Stimulated activated memory B cell treated with anti-CD40 and anti-IgM and Interleukin-4, amounts not matched to agents 10 μg/mL and 1 μg/mL and 100 μg/mL, for 72 hours (primary cell): ENCODE results near the gene CX3CR1.

Experiments used
- ATAC-seq: fragments of 150-1000 bp; cut with Tn5 transposase; 2 replicates; pipeline ENCODE4 v1.10.0; 2021
- H3K27ac Mint-ChIP-seq: one replicate; pipeline ENCODE4 v1.8.0; 2022; ENCODE audit warnings: mild to moderate bottlenecking, mixed read lengths
- H3K27me3 Mint-ChIP-seq: one replicate; pipeline ENCODE4 v1.8.0; 2022; ENCODE audit warnings: mixed read lengths
- H3K36me3 Mint-ChIP-seq: one replicate; pipeline ENCODE4 v1.8.0; 2022; ENCODE audit warnings: mixed read lengths
- H3K4me1 Mint-ChIP-seq: one replicate; pipeline ENCODE4 v1.8.0; 2022; ENCODE audit warnings: mixed read lengths
- H3K4me3 Mint-ChIP-seq: one replicate; pipeline ENCODE4 v1.8.0; 2022; ENCODE audit warnings: mild to moderate bottlenecking, moderate library complexity, mixed read lengths
- H3K9me3 Mint-ChIP-seq: one replicate; pipeline ENCODE4 v1.8.0; 2022; ENCODE audit warnings: mixed read lengths

CX3CR1 gene

GRCh38 chr3:39281533-39281932 lies 1.7 kb upstream of the CX3CR1 start:
- H3K4me1 Mint-ChIP-seq = peaks cover 47% of the 10 kb centered on the region
- no peaks in the 10 kb centered on the region for H3K9me3 Mint-ChIP-seq
- H3K27ac Mint-ChIP-seq = peak overlapping the region; percentile 48
- H3K36me3 Mint-ChIP-seq = no peaks in the 10 kb centered on the region
- H3K4me3 Mint-ChIP-seq = no peak overlapping the region
- peak; percentile 36 for ATAC-seq
- H3K27me3 Mint-ChIP-seq = no peaks in the 10 kb centered on the region

DNA sequence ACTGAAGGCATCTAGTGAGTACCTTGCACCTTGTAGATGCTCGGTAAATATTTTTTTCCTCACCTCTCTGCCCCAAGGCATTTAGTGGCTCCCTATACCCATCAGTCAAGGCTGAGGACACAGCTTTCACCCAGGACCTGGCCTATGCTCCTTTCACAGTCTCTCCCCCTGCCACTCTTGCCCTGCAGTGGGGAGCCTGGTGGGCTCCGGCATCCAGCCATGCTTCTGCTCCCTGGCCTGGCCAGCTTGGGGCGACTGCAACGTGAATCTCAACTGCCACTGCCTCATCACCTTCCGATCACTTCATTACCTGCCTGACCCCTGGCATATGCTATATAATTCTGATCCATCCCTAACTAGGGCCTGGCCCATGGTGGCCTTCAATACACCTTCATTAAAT lies 735 bp upstream of the CX3CR1 start:
- H3K27ac Mint-ChIP-seq = peak overlapping the region; percentile 48
- H3K4me1 Mint-ChIP-seq = peaks cover 50% of the 10 kb centered on the region
- ATAC-seq = no peak
- H3K27me3 Mint-ChIP-seq = no peaks in the 10 kb centered on the region
- no peaks in the 10 kb centered on the region for H3K36me3 Mint-ChIP-seq
- no peaks in the 10 kb centered on the region for H3K9me3 Mint-ChIP-seq
- no peak overlapping the region for H3K4me3 Mint-ChIP-seq

- Mint-ChIP-seq H3K9me3 (no peaks in the 10 kb centered on the region), H3K36me3 (no peaks in the 10 kb centered on the region), H3K27me3 (no peaks in the 10 kb centered on the region), H3K27ac (no peak overlapping the region), H3K4me3 (no peak overlapping the region), H3K4me1 (peaks cover 41% of the 10 kb centered on the region)
- ATAC-seq = no peak
These were observed 1.3 kb downstream of the CX3CR1 start for GRCh38 chr3:39278616-39278935.

DNA sequence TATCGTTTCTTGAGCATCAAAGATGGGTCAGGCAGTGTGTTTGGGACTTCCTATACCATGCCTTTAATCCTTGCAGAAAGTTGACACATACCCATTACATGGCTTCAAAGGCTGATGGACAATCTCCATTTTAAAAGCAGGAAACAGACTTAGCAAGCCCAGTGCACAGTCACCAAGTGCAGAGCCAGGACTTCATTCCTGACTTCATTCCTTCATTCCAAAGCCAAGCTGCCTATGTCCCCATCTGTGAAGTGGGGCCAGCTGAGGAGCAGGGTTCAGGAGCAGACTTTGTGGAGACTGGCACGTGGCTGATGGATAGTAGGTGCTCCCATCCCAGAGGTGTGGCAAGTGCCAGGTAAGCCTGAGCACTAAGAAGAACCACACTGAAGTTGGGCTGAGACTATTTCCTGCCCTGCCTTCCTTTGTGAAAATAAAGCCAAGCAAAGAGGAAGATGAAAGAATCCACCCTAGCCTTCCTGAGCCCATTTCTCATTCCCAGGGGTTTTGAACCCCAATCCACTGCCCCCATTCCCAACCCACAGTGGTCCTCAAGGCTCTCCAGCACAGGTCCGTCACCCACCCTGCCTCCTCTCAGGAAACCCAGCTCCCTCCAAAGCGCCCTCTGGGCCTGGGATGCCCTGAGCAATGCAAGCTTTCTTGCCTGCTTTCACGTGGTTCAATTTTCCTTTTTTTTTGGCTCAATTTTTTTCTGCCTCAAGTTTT lies 1.8 kb downstream of the CX3CR1 start:
- no peak overlapping the region for H3K27ac Mint-ChIP-seq
- no peaks in the 10 kb centered on the region for H3K36me3 Mint-ChIP-seq
- ATAC-seq = peak; percentile 43
- H3K9me3 Mint-ChIP-seq = no peaks in the 10 kb centered on the region
- H3K4me3 Mint-ChIP-seq = no peak overlapping the region
- peaks cover 41% of the 10 kb centered on the region for H3K4me1 Mint-ChIP-seq
- H3K27me3 Mint-ChIP-seq = no peaks in the 10 kb centered on the region

DNA sequence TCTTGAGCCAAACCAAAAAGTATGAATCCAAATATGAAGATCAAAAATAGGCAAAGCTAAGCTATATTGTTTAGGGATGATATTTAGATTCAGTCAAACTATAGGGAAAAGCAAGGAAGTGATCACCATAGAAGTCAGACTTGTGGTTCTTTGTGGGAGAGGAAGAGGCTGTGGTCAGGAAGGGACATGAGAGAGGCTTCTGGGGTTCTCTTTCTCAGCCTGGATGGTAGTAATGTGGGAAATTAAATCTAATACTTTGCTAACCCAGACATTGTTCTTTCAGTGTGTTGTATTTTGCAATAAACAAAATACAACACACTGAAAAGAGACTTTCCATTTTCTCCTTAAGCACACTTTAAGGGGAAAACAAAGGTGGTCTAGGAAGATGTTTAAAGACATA lies 3.1 kb downstream of the CX3CR1 start:
- no peak overlapping the region for H3K4me3 Mint-ChIP-seq
- peaks cover 43% of the 10 kb centered on the region for H3K4me1 Mint-ChIP-seq
- H3K36me3 Mint-ChIP-seq = no peaks in the 10 kb centered on the region

DNA sequence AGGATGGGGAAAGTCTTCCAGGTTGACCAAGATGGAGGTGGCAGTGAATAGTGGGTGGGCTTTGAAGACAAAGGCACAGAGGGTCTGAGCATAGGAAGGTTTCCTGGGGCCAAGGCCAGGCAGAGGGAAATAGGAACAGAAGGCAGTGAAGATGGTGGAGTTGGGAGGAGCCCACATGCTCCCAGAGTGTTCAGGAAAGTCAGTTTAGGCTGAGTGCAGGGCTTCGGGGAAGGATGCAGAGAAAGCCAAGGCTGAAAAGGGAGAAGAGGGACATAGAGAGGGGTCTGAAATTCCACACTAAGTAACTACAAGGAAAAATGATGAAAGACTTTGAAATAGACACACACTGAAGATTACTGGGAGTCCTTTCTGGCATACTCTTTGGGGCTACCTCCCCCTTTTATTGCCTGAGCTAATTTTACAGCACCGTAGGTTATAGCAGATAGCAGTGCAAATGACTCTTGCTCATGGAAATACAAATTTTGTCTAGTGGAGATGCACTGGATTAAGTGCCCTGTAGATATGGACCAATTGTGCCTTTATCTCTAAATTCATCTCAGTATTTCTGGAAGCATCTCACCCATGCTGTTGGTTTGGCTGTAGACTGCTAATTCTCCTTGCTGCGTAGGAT lies 3.8 kb downstream of the CX3CR1 start:
- H3K27ac Mint-ChIP-seq = no peak overlapping the region
- no peak overlapping the region for H3K4me3 Mint-ChIP-seq
- H3K27me3 Mint-ChIP-seq = no peaks in the 10 kb centered on the region
- H3K9me3 Mint-ChIP-seq = no peaks in the 10 kb centered on the region
- ATAC-seq = no peak
- H3K4me1 Mint-ChIP-seq = peaks cover 43% of the 10 kb centered on the region
- no peaks in the 10 kb centered on the region for H3K36me3 Mint-ChIP-seq

More for the DNA sequence above, 3.1 kb downstream of the CX3CR1 start:
- Mint-ChIP-seq H3K27ac (no peak overlapping the region), H3K27me3 (no peaks in the 10 kb centered on the region), H3K9me3 (no peaks in the 10 kb centered on the region)
- ATAC-seq = no peak

DNA sequence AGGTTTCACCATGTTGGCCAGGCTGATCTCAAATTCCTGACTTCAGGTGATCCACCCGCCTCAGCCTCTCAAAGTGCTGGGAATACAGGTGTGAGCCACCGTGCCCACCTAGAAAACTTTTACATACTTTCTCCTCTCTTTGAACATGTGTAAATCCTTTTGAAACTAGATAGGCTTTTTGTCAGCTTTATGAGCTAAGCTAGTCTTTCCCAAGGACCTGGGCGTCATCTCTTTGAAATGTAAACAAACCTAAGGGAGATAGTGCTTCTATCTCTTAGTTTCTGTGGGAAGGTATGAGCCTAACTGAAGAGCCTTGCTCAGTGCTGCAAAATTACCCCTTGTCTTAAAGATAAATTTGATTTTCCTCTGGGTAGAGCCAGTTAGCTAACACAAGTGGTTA lies 4.8 kb downstream of the CX3CR1 start:
- Mint-ChIP-seq H3K27me3 (no peaks in the 10 kb centered on the region), H3K36me3 (no peaks in the 10 kb centered on the region), H3K9me3 (no peaks in the 10 kb centered on the region), H3K27ac (no peak overlapping the region), H3K4me3 (no peak overlapping the region), H3K4me1 (peaks cover 37% of the 10 kb centered on the region)
- ATAC-seq = no peak

GRCh38 chr3:39273119-39273518 lies 6.7 kb downstream of the CX3CR1 start:
- ATAC-seq = no peak
- H3K36me3 Mint-ChIP-seq = no peaks in the 10 kb centered on the region
- H3K4me1 Mint-ChIP-seq = peaks cover 27% of the 10 kb centered on the region
- no peak overlapping the region for H3K4me3 Mint-ChIP-seq
- no peaks in the 10 kb centered on the region for H3K27me3 Mint-ChIP-seq
- peak overlapping the region; percentile 12 for H3K27ac Mint-ChIP-seq
- no peaks in the 10 kb centered on the region for H3K9me3 Mint-ChIP-seq

DNA sequence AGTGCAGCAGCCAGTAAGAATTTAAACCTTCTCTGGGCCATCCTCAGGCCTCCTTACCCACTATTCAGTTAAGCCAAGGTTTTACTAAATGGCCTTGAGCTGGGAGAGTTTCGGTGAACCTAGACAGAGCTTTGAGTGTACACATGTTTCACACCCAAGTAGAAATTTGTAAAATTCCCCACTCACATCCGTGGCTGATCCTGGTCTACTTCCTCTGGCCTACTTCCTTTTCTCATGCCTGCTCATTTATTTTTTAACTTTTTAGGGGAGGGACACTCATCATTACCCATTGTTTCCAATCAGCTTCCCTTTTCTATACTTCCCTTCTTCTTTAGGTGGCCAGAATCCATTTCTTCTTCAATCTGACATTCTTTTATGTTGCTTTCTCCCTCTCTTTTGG lies 7.6 kb downstream of the CX3CR1 start:
- Mint-ChIP-seq H3K9me3 (no peaks in the 10 kb centered on the region), H3K4me1 (peaks cover 34% of the 10 kb centered on the region), H3K27me3 (no peaks in the 10 kb centered on the region), H3K4me3 (no peak overlapping the region), H3K27ac (peak overlapping the region; percentile 12), H3K36me3 (no peaks in the 10 kb centered on the region)
- ATAC-seq = no peak

DNA sequence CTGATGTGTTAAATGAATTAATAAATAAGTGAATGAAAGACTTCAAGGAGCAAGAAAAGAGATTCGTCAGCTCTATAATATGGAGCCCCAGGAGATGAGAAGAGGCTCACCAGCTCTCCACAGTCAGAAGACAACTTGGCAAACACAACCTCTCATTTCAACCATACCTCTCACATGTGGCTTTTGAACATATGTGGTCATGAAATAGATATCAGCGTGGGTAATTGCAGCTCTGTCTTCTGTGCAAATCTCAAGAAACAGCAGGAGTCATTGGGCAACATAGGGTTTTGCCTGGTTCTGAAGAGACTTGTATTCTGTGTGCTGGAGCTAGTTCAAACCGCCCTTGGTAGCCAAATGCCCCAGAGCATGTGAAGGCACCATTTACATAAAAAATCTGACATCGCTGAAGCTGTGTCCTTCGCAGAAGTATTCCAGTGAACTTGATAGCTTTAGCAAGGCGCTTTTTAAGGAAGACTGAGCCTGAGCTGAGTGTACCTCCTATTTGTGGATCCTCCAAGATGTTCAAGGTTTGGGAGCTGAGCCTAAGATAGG lies 8.4 kb downstream of the CX3CR1 start:
- no peaks in the 10 kb centered on the region for H3K27me3 Mint-ChIP-seq
- H3K36me3 Mint-ChIP-seq = no peaks in the 10 kb centered on the region
- H3K4me3 Mint-ChIP-seq = no peak overlapping the region
- H3K27ac Mint-ChIP-seq = peak overlapping the region; percentile 12
- no peaks in the 10 kb centered on the region for H3K9me3 Mint-ChIP-seq
- ATAC-seq = no peak
- H3K4me1 Mint-ChIP-seq = peaks cover 31% of the 10 kb centered on the region

GRCh38 chr3:39269528-39269927 lies 10.3 kb downstream of the CX3CR1 start:
- no peaks in the 10 kb centered on the region for H3K9me3 Mint-ChIP-seq
- H3K27ac Mint-ChIP-seq = no peak overlapping the region
- H3K4me1 Mint-ChIP-seq = peaks cover 33% of the 10 kb centered on the region
- no peak overlapping the region for H3K4me3 Mint-ChIP-seq
- no peaks in the 10 kb centered on the region for H3K27me3 Mint-ChIP-seq
- H3K36me3 Mint-ChIP-seq = no peaks in the 10 kb centered on the region
- no peak for ATAC-seq

DNA sequence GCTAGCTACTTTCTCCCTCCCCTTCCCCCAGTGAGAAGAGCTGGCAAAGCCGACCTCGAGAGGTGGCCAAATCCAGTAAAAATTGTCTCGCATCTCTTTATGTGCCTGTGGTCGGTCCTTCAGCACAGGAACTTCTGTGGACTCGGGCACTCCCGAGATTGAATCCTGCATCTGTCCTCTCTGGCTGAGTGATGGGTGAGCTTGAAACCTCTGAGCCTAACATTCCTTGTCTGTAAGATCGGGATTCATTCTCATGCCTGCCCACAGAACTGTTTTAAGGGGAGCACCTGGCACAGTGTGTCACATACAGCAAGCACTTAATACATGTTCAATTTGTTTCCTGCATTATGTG lies 11.3 kb downstream of the CX3CR1 start:
- H3K36me3 Mint-ChIP-seq = no peaks in the 10 kb centered on the region
- H3K4me1 Mint-ChIP-seq = peaks cover 43% of the 10 kb centered on the region
- no peak overlapping the region for H3K27ac Mint-ChIP-seq
- no peak for ATAC-seq
- H3K4me3 Mint-ChIP-seq = no peak overlapping the region
- no peaks in the 10 kb centered on the region for H3K9me3 Mint-ChIP-seq
- no peaks in the 10 kb centered on the region for H3K27me3 Mint-ChIP-seq

DNA sequence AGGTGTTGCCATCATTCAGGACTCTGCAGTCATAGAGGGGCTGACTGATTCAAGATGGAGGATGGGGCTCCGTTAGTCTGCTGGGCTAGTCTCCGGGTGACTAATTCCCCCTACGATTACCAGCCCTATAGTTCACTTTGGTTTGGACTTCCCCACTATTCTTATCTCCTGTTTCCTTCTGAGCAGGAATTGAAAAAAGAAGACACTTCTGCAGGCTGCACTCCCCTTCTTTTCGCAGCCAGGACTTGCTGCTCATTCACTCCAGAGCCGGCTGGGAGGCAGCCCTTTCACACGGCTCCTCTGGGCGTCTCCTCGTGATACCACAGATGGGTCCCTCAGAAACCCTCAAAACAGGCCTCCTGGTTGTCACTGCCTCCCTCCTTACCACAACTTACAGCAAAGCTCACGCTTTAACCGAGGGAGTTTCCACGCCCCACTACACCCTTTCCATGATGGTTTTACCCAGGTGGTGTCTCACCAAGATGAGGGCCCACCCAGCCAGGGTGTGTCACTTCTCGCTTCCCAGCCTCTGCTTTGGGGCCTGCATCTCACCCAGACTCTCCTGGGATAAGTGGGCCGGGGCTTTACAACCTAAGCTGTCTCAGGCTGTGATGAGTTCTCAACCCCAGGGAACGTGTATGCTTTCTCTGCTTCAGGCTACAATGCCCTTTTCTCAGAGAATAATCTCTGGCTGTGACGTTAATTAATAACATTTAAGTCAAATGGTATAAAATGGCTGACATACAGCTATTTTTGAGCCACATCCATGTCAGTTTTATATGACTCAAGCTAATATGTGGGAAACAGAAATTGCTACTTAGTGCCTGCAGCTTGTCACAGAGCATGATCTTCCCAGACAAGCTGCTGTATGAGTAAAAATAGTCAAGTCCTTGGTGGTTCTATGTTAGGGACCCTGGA lies 11.9 kb downstream of the CX3CR1 start:
- no peaks in the 10 kb centered on the region for H3K27me3 Mint-ChIP-seq
- ATAC-seq = peak; percentile 66
- H3K4me3 Mint-ChIP-seq = no peak overlapping the region
- H3K4me1 Mint-ChIP-seq = peaks cover 49% of the 10 kb centered on the region
- H3K36me3 Mint-ChIP-seq = no peaks in the 10 kb centered on the region
- H3K27ac Mint-ChIP-seq = peak overlapping the region; percentile 68
- H3K9me3 Mint-ChIP-seq = no peaks in the 10 kb centered on the region

DNA sequence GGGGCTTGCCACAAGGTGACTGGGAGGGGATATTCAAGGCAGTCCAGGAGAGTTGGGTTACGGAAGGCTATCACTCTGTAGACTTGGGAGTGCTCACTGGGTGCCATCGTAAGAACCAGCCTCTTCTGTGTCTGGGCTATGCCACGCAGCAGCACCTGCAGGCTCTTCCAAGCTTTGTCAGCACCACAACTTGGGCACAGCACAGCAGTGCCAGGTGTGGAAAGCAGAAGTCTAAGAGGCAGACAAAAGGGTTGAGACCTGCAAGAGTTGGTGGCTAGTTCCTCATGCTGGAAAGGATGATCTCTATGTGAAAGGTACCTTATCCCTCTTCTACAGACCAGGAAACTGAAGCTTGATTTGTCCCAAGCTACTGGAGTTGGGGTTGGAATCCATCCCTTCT lies 15.8 kb downstream of the CX3CR1 start:
- Mint-ChIP-seq H3K27me3 (no peaks in the 10 kb centered on the region), H3K4me3 (no peak overlapping the region), H3K36me3 (no peaks in the 10 kb centered on the region), H3K9me3 (no peaks in the 10 kb centered on the region), H3K27ac (peak overlapping the region; percentile 8), H3K4me1 (peaks cover 49% of the 10 kb centered on the region)
- ATAC-seq = peak; percentile 73

GRCh38 chr3:39263576-39263975 lies 16.3 kb downstream of the CX3CR1 start:
- no peaks in the 10 kb centered on the region for H3K36me3 Mint-ChIP-seq

More at GRCh38 chr3:39263576-39263975, 16.3 kb downstream of the CX3CR1 start:
- Mint-ChIP-seq H3K27ac (peak overlapping the region; percentile 8), H3K4me3 (no peak overlapping the region), H3K4me1 (peaks cover 53% of the 10 kb centered on the region), H3K27me3 (no peaks in the 10 kb centered on the region), H3K9me3 (no peaks in the 10 kb centered on the region)
- ATAC-seq = no peak
